ENCODE measurements around the gene GNAO1.

- TF ChIP-seq ZNF407 (CRISPR knock-in tag; IDR thresholded peaks at IDR 0.05; ENCODE audit: not compliant biosample characterization) (no peak), CREM (IDR thresholded peaks at IDR 0.05) (no peak), CREM (CRISPR knock-in tag; IDR thresholded peaks at IDR 0.05) (no peak)
These were observed 155.0 kb downstream of the GNAO1 start for GRCh38 chr16:56346131-56346890.

Measured in HepG2 (cell line).